H7 (cell line): ENCODE measurements around the gene PPP4R4. TPM values are rescaled to one million over a fixed set of nuclear protein-coding genes. Genes with fewer than 3 reads are reported as not detected.
A peak's percentile ranks its signal among the peaks of the same experiment; 100 is the strongest.

ENCODE experiments used
- DNase-seq: peaks from one replicate; pipeline ENCODE4 v3.0.0; 2012
- H3K27me3 ChIP-seq: 2 replicates; pipeline ENCODE4 v1.6.0; 2011; ENCODE audit warnings: mild to moderate bottlenecking, low read length; ENCODE audit not compliant: control insufficient read depth, insufficient read depth
- H3K36me3 ChIP-seq: replicated peaks from 2 replicates; pipeline ENCODE4 v1.5.1; 2011; ENCODE audit warnings: low read length; ENCODE audit not compliant: control insufficient read depth, insufficient read depth
- H3K4me3 ChIP-seq: 2 replicates; pipeline ENCODE4 v1.5.1; 2011; ENCODE audit warnings: low read depth, mild to moderate bottlenecking, control low read depth, low read length, moderate library complexity; ENCODE audit not compliant: insufficient read depth
- total RNA-seq: library from RNA; depleted of rRNA; stranded (reverse); fragments of >200 nt; shearing (Covaris generic); gene quantifications from 2 replicates; pipeline ENCODE4 v1.2.3, GENCODE V29; 2014; rRNA removed

The PPP4R4 gene
- total RNA-seq, result 2.3 and 3.0 TPM in 2 replicates

GRCh38 chr14:94173885-94174603, at the start of gene PPP4R4:
TSS of gene PPP4R4 (plus strand) at chr14:94174322. CDS start at chr14:94174466, 144 bp downstream.
- peak; percentile 96 for DNase-seq
- Histone ChIP-seq H3K27me3 (peaks cover 29% of the 10 kb centered on the region), H3K36me3 (no peaks in the 10 kb centered on the region), H3K4me3 (peak within 1 kb of the TSS; percentile 67)

- peaks cover 2% of the 10 kb centered on the region; the same call in 1 of the 2 replicates for H3K27me3 ChIP-seq
- no peak for DNase-seq
- no peak overlapping the region for H3K4me3 ChIP-seq
- no peaks in the 10 kb centered on the region for H3K36me3 ChIP-seq
Observed at GRCh38 chr14:94124582-94125377, 49.3 kb upstream of the PPP4R4 start.

GRCh38 chr14:94125659-94126418, 48.3 kb upstream of the PPP4R4 start:
- no peak for DNase-seq
- peaks cover 2% of the 10 kb centered on the region; the same call in 1 of the 2 replicates for H3K27me3 ChIP-seq
- no peaks in the 10 kb centered on the region for H3K36me3 ChIP-seq
- no peak overlapping the region for H3K4me3 ChIP-seq

GRCh38 chr14:94126419-94126677, 47.8 kb upstream of the PPP4R4 start:
- Histone ChIP-seq H3K36me3 (no peaks in the 10 kb centered on the region), H3K27me3 (peaks cover 2% of the 10 kb centered on the region; the same call in 1 of the 2 replicates), H3K4me3 (no peak overlapping the region)
- DNase-seq, result no peak

- H3K27me3 ChIP-seq, result peaks cover 2% of the 10 kb centered on the region; the same call in 1 of the 2 replicates
- no peaks in the 10 kb centered on the region for H3K36me3 ChIP-seq
- H3K4me3 ChIP-seq, result no peak overlapping the region
- DNase-seq, result no peak
Observed at GRCh38 chr14:94126800-94127199, 47.3 kb upstream of the PPP4R4 start.

GRCh38 chr14:94127330-94127729, 46.8 kb upstream of the PPP4R4 start:
- DNase-seq, result no peak
- Histone ChIP-seq H3K36me3 (no peaks in the 10 kb centered on the region), H3K4me3 (no peak overlapping the region), H3K27me3 (peaks cover 2% of the 10 kb centered on the region; the same call in 1 of the 2 replicates)

DNA sequence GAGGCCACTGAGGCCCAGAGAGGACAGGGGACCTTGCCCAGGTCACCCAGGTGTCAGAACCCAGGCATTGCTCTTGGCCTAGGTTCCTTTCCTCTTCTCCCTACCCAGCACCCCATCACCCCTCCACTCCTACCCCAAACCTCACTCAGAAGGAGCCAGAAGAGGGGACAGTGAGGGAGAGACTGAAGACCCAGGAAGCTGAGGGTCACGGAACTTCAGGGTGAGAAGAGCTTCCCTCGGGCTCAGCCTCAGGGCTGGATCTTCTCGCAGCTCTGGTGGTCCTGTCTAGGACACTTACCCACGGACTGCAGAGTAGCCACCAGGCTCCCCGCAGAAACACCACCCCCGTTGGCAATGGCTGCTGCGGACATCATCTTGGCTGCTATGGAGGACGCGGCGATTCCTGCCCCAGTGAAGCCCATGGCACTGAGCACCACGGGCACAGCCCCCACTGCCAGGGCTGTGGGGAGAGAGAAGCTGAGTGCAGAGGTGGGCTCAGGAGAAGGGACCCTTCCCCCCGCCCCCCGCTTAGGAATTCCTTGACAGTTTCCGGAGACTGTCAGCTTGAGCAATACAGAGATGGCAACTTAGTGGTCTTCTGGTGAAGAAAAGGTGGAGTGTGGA, 45.8 kb upstream of the PPP4R4 start:
- peak overlapping the region; percentile 64 for H3K4me3 ChIP-seq
- DNase-seq, result peak; percentile 34
- H3K36me3 ChIP-seq, result no peaks in the 10 kb centered on the region
- peaks cover 2% of the 10 kb centered on the region; the same call in 1 of the 2 replicates for H3K27me3 ChIP-seq

DNA sequence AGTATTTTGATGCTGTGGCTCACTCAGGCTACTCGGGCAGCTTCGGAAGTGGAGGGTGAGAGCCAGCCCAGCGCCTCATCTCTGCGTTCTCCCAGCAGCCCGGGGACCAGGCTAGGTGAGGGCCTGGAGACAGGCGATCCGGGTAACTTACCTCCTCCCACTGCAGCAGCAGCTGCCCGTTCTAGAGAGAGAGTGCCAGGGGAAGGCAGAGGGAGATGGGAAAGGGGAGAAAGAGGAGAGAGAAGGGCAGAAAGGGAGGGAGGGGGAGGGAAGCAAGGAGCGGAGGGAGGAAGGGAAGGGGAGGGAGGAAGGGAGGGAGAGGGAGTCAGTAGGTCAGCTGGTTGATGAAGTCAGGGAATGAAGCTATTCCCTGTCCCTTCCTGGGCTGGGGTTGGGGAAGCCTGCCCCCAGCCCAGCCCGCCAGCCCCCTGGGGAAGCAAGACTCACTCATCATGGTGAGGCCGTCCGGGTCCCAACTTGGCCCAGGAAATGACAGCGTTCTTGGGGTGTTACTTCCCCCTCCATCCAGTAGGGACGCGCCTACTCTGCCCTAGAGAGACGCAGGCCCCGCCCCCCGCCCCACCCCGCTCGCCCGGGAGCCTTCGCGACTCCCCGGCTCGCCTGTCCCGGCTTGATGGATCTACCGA, 44.9 kb upstream of the PPP4R4 start, which contains the start of gene IFI27L2:
TSS of gene IFI27L2 (minus strand) at position 494 of the 647 bp plus-strand sequence. CDS start at position 454, 40 bp downstream.
- DNase-seq, result peak; percentile 93
- Histone ChIP-seq H3K36me3 (no peaks in the 10 kb centered on the region), H3K4me3 (peak within 1 kb of the TSS; percentile 64), H3K27me3 (peaks cover 2% of the 10 kb centered on the region; the same call in 1 of the 2 replicates)

DNA sequence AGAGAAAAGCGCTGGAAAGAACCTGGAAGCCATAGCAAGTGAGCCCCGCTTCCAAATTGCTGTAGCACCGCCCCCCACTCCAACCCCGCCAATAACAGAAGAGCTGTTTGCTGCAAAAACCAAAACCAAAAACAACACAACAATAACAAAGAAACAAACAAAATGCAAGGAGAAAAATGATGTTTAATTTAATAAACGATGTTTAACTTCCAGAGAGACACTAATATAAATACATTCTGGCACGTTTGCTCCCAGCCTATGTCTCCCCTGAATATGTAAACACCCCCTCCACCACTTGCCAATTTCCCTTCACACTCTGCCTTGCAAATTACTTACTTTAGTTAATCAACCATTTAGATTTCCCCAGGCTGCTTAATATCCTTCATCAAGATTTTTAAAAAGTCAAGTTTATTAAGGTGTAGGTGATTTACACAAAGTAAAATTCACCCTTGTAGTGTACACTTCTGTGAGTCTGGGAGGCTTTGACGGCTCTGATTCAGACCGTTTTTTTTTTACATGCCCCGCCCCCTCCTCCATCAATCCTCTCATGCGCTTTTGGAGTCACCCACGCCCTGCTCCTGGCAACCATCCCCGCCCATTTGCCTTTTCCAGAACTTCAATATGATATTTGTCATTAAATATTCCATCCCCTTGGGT, 44.2 kb upstream of the PPP4R4 start:
- no peaks in the 10 kb centered on the region for H3K36me3 ChIP-seq
- H3K27me3 ChIP-seq, result peaks cover 2% of the 10 kb centered on the region; the same call in 1 of the 2 replicates
- H3K4me3 ChIP-seq, result peak overlapping the region; percentile 64
- peak; percentile 60 for DNase-seq

DNA sequence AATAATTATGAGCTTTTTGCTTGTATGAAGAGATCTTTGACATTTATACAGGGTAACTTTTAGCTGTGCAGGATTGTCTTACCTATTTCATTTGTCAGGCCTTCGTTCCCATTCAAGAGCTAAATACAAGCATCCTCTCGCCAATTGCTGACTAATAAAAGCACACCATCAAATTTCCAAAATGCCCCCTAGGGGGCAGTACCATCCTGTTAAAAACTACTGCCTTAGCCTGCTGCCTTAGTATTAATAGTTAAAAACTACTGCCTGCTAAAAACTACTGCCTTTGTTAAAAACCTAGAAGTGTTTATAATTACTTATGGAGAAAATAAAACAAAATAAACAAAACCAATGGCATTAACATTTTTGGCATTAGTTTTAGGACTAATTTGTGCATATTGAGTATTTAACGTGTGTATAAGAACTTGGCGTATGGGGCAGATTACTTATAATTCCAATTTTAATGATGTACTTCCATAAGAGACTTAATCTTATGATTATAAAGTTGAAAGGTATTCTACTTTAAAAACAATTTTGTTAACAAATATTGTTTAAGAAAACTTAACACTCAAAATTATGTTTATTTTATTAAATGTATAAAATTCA, 41.7 kb upstream of the PPP4R4 start:
- no peak overlapping the region for H3K4me3 ChIP-seq
- H3K27me3 ChIP-seq, result peaks cover 2% of the 10 kb centered on the region; the same call in 1 of the 2 replicates
- peak; percentile 47 for DNase-seq
- no peaks in the 10 kb centered on the region for H3K36me3 ChIP-seq

- H3K27me3 ChIP-seq, result no peaks in the 10 kb centered on the region
- DNase-seq, result no peak
- H3K36me3 ChIP-seq, result no peaks in the 10 kb centered on the region
- no peak overlapping the region for H3K4me3 ChIP-seq
Observed at GRCh38 chr14:94135476-94135875, 38.6 kb upstream of the PPP4R4 start.

GRCh38 chr14:94136575-94137331, 37.4 kb upstream of the PPP4R4 start:
- Histone ChIP-seq H3K4me3 (no peak overlapping the region), H3K27me3 (no peaks in the 10 kb centered on the region), H3K36me3 (no peaks in the 10 kb centered on the region)
- DNase-seq, result peak; percentile 58
